ENCODE data around the gene FGF14. TPM values are rescaled to one million over a fixed set of nuclear protein-coding genes. Genes with fewer than 3 reads are reported as not detected.

Gene FGF14
- total and polyA plus RNA-seq, 2 experiments from 2014 or later, result 0.03 TPM; not detected in 1

- TF ChIP-seq REST (IDR thresholded peaks at IDR 0.05; ENCODE audit: unreplicated experiment), result no peak
These were observed 436.8 kb downstream of the FGF14 start (continued) for GRCh38 chr13:101965096-101965495.

DNA sequence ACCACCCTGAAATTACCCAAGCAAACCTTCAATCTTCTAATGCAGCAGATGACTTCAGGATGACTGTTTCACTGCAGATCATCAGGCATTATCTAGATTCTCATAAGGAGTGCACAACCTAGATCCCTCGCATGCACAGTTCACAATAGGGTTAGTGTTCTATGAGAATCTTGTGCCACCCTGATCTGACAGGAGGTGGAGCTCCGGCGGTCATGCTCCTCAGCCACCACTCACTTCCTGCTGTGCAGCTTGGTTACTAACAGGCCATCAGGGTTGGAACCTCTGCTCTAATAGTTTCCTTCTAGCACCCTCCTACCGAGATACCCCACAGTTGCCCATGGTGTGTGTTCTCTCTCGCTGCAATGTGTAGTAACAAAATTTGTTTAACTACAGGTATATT is 442.8 kb downstream of the FGF14 start:
- Histone ChIP-seq H3K27ac (ENCODE audit: low read depth) (no peak overlapping the region), H3K36me3 (ENCODE audit: insufficient read depth) (no peaks in the 10 kb centered on the region), H3K79me2 (replicated peaks; ENCODE audit: insufficient read depth) (no peaks in the 10 kb centered on the region), H3K27me3 (ENCODE audit: insufficient read depth) (no peaks in the 10 kb centered on the region), H3F3A (replicated peaks; ENCODE audit: low read depth) (no peaks in the 10 kb centered on the region), H3K9me2 (ENCODE audit: insufficient read depth) (no peaks in the 10 kb centered on the region), H3K4me2 (no peak overlapping the region), H3K4me3 (no peak overlapping the region), H2AFZ (no peak overlapping the region), H3K4me1 (ENCODE audit: insufficient read depth) (no peaks in the 10 kb centered on the region), H4K20me1 (replicated peaks; ENCODE audit: insufficient read depth) (no peaks in the 10 kb centered on the region)
- Mint-ChIP-seq H3K4me1 (no peaks in the 10 kb centered on the region), H3K36me3 (ENCODE audit: low read depth) (no peaks in the 10 kb centered on the region), H3K4me3 (no peak overlapping the region), H3K9me3 (no peaks in the 10 kb centered on the region), H3K27ac (no peak overlapping the region), H3K27me3 (ENCODE audit: insufficient read depth, low read depth, poor library complexity) (no peaks in the 10 kb centered on the region)
- TF ChIP-seq CTCF (conservative IDR thresholded peaks at IDR 0.05; ENCODE audit: low read depth in 2 of 2), result peak in 1 of 2 experiments; percentile 31; a peak in 1 of 4 replicates
- TF ChIP-seq NANOG (IDR thresholded peaks at IDR 0.05; ENCODE audit: borderline replicate concordance), result no peak
- no peak for ATAC-seq
- no peak for DNase-seq (ENCODE audit: low spot score)

- H3K79me2 ChIP-seq (replicated peaks; ENCODE audit: insufficient read depth), result no peaks in the 10 kb centered on the region
- Mint-ChIP-seq H3K27ac (no peak overlapping the region), H3K27me3 (ENCODE audit: insufficient read depth, low read depth, poor library complexity) (no peaks in the 10 kb centered on the region), H3K36me3 (ENCODE audit: low read depth) (no peaks in the 10 kb centered on the region), H3K9me3 (no peaks in the 10 kb centered on the region), H3K4me3 (no peak overlapping the region), H3K4me1 (no peaks in the 10 kb centered on the region)
- no peak for DNase-seq (ENCODE audit: low spot score)
- H3K27me3 ChIP-seq (ENCODE audit: insufficient read depth), result no peaks in the 10 kb centered on the region
- H3K9me2 ChIP-seq (ENCODE audit: insufficient read depth), result no peaks in the 10 kb centered on the region
- H3K27ac ChIP-seq (ENCODE audit: low read depth), result no peak overlapping the region
- H4K20me1 ChIP-seq (replicated peaks; ENCODE audit: insufficient read depth), result no peaks in the 10 kb centered on the region
- no peak overlapping the region for H3K4me3 ChIP-seq
- no peaks in the 10 kb centered on the region for H3K4me1 ChIP-seq (ENCODE audit: insufficient read depth)
- no peak for ATAC-seq
- H3K36me3 ChIP-seq (ENCODE audit: insufficient read depth), result no peaks in the 10 kb centered on the region
- H3F3A ChIP-seq (replicated peaks; ENCODE audit: low read depth), result no peaks in the 10 kb centered on the region
- no peak overlapping the region for H3K4me2 ChIP-seq
- no peak overlapping the region for H2AFZ ChIP-seq
- no peak for TF ChIP-seq ETS1 (IDR thresholded peaks at IDR 0.05)
- TF ChIP-seq CTCF (conservative IDR thresholded peaks at IDR 0.05; ENCODE audit: low read depth in 2 of 2), result no peak
- TF ChIP-seq ZNF331 (CRISPR knock-in tag; IDR thresholded peaks at IDR 0.05; ENCODE audit: low read depth), result no peak
- TF ChIP-seq POLR2AphosphoS5 (IDR thresholded peaks at IDR 0.05; ENCODE audit: low read depth), result no peak
- TF ChIP-seq CREB1 (CRISPR knock-in tag; IDR thresholded peaks at IDR 0.05; ENCODE audit: low read depth), result no peak
- no peak for TF ChIP-seq NANOG (IDR thresholded peaks at IDR 0.05; ENCODE audit: borderline replicate concordance)
- no peak for TF ChIP-seq REST (IDR thresholded peaks at IDR 0.05; ENCODE audit: unreplicated experiment)
These were observed 446.1 kb downstream of the FGF14 start for GRCh38 chr13:101955764-101956163.

All from GM23338 (cell line).